Progenitor cell of endocrine pancreas (in vitro differentiated cells): ENCODE results near the gene MEIS2. TPM values are rescaled to one million over a fixed set of nuclear protein-coding genes. Genes with fewer than 3 reads are reported as not detected.

Experiments used
- DNase-seq: peaks from one replicate; pipeline ENCODE4 v3.0.0; 2021; ENCODE audit warnings: low spot score; ENCODE audit not compliant: unreplicated experiment
- H3K27ac Mint-ChIP-seq: 2 replicates; pipeline ENCODE4 v1.8.0; 2021; ENCODE audit warnings: mild to moderate bottlenecking, moderate library complexity, mixed read lengths
- H3K27me3 Mint-ChIP-seq: 2 replicates; pipeline ENCODE4 v1.8.0; 2021; ENCODE audit warnings: mixed read lengths
- H3K36me3 Mint-ChIP-seq: 2 replicates; pipeline ENCODE4 v1.8.0; 2022; ENCODE audit warnings: mixed read lengths; ENCODE audit not compliant: insufficient read depth
- H3K4me1 Mint-ChIP-seq: 2 replicates; pipeline ENCODE4 v1.8.0; 2021; ENCODE audit warnings: low read depth, mixed read lengths
- H3K4me3 Mint-ChIP-seq: 2 replicates; pipeline ENCODE4 v1.8.0; 2021; ENCODE audit warnings: low read depth, mild to moderate bottlenecking, moderate library complexity, mixed read lengths
- H3K9me3 Mint-ChIP-seq: 2 replicates; pipeline ENCODE4 v1.8.0; 2021; ENCODE audit warnings: low read depth, mixed read lengths
- total RNA-seq: library from RNA; stranded (reverse); gene quantifications from 2 replicates; pipeline ENCODE4 v1.2.1, GENCODE V29; 2021
- TF ChIP-seq, protein P1 (sequence below): fragments of 200-600 bp; sonication (generic); IDR thresholded peaks from one replicate; pipeline ENCODE4 v1.5.0; 2021; ENCODE audit warnings: antibody characterized with exemption, mild to moderate bottlenecking; ENCODE audit not compliant: unreplicated experiment

The MEIS2 gene
- total RNA-seq, 1 donor from 2014 or later: 133 TPM

DNA sequence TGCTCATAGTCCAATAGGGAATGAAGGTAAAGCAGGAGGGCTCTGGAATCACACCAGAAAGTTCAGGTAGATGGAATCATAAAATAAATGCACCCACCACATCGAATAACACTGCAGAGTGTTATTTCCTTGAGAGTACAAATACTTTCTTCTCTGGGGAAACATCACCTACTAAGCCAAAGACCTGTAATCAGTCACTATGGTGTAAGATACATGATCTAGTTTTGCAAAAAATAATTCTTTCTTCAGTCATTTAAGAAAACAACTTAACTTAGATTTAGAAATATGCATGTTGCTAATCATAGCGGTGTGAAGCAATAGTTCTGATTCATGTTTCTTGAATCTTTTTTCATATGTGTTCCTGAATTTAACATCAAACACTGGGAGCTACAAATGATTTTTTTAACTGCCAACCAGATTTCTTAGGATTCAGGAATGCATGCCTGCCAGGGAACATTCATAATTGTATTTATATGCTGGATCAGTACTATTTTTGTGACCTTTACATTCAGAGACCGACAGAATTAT is 40.2 kb upstream of the MEIS2 start:
- H3K36me3 Mint-ChIP-seq: no peaks in the 10 kb centered on the region
- TF ChIP-seq, protein P1, sequence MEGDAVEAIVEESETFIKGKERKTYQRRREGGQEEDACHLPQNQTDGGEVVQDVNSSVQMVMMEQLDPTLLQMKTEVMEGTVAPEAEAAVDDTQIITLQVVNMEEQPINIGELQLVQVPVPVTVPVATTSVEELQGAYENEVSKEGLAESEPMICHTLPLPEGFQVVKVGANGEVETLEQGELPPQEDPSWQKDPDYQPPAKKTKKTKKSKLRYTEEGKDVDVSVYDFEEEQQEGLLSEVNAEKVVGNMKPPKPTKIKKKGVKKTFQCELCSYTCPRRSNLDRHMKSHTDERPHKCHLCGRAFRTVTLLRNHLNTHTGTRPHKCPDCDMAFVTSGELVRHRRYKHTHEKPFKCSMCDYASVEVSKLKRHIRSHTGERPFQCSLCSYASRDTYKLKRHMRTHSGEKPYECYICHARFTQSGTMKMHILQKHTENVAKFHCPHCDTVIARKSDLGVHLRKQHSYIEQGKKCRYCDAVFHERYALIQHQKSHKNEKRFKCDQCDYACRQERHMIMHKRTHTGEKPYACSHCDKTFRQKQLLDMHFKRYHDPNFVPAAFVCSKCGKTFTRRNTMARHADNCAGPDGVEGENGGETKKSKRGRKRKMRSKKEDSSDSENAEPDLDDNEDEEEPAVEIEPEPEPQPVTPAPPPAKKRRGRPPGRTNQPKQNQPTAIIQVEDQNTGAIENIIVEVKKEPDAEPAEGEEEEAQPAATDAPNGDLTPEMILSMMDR: no peak
- no peak for DNase-seq
- H3K27me3 Mint-ChIP-seq: no peaks in the 10 kb centered on the region
- H3K9me3 Mint-ChIP-seq: no peaks in the 10 kb centered on the region
- H3K4me1 Mint-ChIP-seq: peaks cover 6% of the 10 kb centered on the region
- no peak overlapping the region for H3K4me3 Mint-ChIP-seq
- H3K27ac Mint-ChIP-seq: no peak overlapping the region

DNA sequence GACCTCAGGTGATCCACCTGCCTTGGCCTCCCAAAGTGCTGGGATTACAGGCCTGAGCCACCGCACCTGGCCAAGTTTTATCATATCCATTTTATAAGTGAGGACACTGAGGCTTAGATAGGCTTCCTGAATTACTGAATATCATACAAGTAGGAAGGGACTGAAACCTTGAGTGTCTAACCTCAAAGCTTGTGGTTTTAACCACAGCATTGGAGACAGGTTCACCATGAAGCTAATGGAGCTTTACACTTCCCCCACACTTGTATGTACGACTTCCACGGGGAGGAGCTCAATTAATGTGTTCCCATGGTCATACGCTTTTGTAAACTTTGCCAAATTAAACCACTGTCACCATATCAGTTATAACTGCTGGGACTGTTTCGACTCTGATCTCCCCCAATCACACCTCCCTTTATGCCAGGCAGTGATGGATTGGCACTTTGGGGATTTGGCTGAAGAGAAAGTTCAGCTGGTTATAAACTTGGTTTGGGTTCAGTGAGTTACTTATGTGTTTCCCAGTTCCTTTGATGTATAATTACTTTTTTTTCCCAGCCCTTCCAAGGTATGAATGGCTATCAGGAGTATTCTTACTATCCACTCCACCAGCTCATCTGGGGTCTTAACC is 38.4 kb upstream of the MEIS2 start:
- no peak for DNase-seq
- Mint-ChIP-seq H3K27ac (no peak overlapping the region), H3K9me3 (no peaks in the 10 kb centered on the region), H3K36me3 (no peaks in the 10 kb centered on the region), H3K4me1 (peaks cover 8% of the 10 kb centered on the region), H3K4me3 (no peak overlapping the region), H3K27me3 (no peaks in the 10 kb centered on the region)
- TF ChIP-seq, protein P1: no peak

DNA sequence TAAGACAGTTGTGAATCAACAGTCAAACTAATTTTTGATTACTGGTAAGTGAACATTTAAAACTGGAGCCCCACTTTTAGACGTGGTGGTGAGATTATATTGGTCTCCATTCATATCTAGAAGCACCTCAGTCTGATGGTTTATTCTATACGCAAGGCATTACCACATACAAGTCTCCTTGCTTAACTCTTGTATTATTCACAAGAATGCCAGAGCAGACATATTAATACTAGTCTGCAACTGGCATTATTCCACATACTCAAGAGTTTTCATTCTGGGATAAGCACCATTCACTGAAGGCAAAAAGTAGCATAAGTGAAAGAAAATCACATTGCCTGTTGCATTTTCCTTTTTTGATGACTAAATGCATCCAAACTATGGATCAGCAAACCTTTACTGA is 36.9 kb upstream of the MEIS2 start:
- H3K9me3 Mint-ChIP-seq: no peaks in the 10 kb centered on the region
- H3K4me1 Mint-ChIP-seq: peaks cover 9% of the 10 kb centered on the region
- no peaks in the 10 kb centered on the region for H3K36me3 Mint-ChIP-seq
- no peak for DNase-seq
- no peaks in the 10 kb centered on the region for H3K27me3 Mint-ChIP-seq
- TF ChIP-seq, protein P1: no peak
- no peak overlapping the region for H3K27ac Mint-ChIP-seq
- H3K4me3 Mint-ChIP-seq: no peak overlapping the region

DNA sequence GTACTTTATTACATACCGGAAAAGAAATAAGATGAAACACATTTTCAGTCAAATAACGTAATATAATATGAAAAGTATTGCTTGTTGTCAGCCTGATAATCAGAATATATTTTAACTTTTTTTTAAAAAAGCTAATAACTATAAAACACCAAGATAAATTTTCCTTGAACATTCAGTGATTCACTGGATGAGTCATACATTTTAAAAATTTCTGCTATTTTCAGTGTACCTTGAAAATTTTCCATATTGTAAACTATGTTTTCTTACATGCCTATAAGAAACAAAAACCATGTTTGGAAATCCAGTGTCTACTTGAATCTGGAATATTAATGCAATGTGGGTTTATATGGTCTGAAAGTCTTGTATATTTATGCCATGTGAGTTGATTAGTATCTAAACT is 36.3 kb upstream of the MEIS2 start:
- Mint-ChIP-seq H3K4me1 (peaks cover 14% of the 10 kb centered on the region), H3K4me3 (no peak overlapping the region), H3K9me3 (no peaks in the 10 kb centered on the region), H3K36me3 (no peaks in the 10 kb centered on the region), H3K27me3 (no peaks in the 10 kb centered on the region), H3K27ac (no peak overlapping the region)
- no peak for DNase-seq
- TF ChIP-seq, protein P1: no peak

DNA sequence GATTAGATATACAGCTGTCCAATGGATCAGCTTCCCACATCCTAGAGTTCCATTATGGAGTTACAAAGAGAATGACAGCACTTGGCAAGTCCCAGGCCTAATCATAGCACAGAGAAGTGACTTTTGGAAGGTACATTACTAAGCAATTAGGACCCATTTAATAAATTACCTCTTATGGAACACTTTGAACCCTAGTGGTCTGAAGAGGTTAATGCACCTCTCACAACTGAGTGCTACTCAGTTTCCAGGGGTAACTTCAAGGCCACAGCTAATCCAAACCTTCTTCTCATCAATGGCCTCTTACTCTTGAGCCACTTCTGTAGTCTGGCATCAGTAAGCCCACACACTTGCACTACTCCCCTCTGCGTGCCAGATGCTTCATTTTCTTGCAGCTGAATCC is 34.9 kb upstream of the MEIS2 start:
- TF ChIP-seq, protein P1: peak; percentile 42
- Mint-ChIP-seq H3K4me1 (peaks cover 20% of the 10 kb centered on the region), H3K9me3 (no peaks in the 10 kb centered on the region), H3K4me3 (no peak overlapping the region), H3K27me3 (no peaks in the 10 kb centered on the region), H3K36me3 (no peaks in the 10 kb centered on the region), H3K27ac (no peak overlapping the region)
- DNase-seq: no peak
